Measurements from ENCODE around the gene ASGR2. TPM values are rescaled to one million over a fixed set of nuclear protein-coding genes. Genes with fewer than 3 reads are reported as not detected.

ASGR2 gene
- polyA plus RNA-seq, 2 of the 4 experiments (the other 2 are of a cell fraction), result 0.06 to 0.34 TPM

DNA sequence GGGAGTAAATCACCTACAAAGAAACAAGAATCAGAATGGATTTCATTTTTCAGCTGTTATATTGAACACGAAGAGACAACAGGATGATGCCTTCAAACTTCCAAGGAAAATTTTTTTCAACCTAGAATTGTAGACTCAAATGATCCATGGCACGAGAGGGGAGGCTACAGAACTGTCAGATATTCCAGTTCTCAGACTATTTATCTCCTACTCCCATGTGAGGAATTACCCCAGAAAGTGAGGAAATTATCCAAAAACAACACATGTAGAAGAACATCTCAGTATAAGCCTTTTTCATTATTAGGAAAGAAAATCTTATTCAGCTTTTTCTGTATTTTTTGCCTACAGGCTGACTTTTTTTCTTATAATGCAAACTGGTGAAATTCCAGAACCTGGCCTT lies 5.5 kb upstream of the ASGR2 start:
- ATAC-seq, result no peak
- no peak overlapping the region for H3K27ac ChIP-seq
- H3K4me1 ChIP-seq, result 0 out of 3 replicates have a peak, but pooled peaks cover under 1% of the 10 kb centered on the region
- H3K4me3 ChIP-seq, result no peak overlapping the region
- POLR2A ChIA-PET, result no interaction called here
- no peak overlapping the region for H3K4me2 ChIP-seq
- no peak for FAIRE-seq
- TF ChIP-seq NR3C1 (IDR thresholded peaks at IDR 0.05) (no peak), CEBPB (IDR thresholded peaks at IDR 0.05) (no peak), JUN (IDR thresholded peaks at IDR 0.05) (no peak), SMC3 (IDR thresholded peaks at IDR 0.05) (no peak)
- DNase-seq (ENCODE audit: low read depth in 1 of 2, low spot score in 1 of 2), result no peak
- CTCF ChIA-PET, result interaction anchor here (1.5 to 45.7 kb wide), 3 partner anchors 16 to 68 kb away, joined by 3 to 1477 read pairs (median 91); partner anchors contain the start of genes SLC16A11 and SLC16A13
- no peaks in the 10 kb centered on the region for H3K9me3 ChIP-seq
- 48% methylated on average over 2 of the region's 2 CpGs for WGBS (ENCODE audit: missing lambda C conversion rate)

DNA sequence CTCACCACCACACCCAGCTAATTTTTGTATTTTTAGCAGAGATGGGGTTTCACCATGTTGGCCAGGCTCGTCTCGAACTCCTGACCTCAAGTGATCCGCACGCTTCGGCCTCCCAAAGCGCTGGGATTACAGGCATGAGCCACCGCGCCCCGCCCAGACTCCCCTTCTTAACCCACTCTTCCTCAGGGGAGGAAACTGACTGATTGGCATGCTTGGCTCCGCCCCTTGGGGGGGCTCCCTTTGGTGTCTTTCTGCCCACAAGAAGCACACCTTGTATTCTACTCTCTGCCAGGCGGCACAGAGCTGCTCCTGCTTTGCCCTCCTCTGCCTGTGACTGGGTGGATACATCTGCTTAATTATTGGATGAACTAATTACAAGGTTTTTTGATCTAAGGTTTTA lies 4.7 kb upstream of the ASGR2 start:
- FAIRE-seq (no peak), DNase-seq (ENCODE audit: low read depth in 1 of 2, low spot score in 1 of 2) (no peak), ATAC-seq (no peak)
- Histone ChIP-seq H3K9me3 (no peaks in the 10 kb centered on the region), H3K4me2 (no peak overlapping the region), H3K4me1 (peaks cover 9% of the 10 kb centered on the region; the same call in 2 of the 3 replicates), H3K27ac (no peak overlapping the region), H3K4me3 (no peak overlapping the region)
- TF ChIP-seq, protein P1, sequence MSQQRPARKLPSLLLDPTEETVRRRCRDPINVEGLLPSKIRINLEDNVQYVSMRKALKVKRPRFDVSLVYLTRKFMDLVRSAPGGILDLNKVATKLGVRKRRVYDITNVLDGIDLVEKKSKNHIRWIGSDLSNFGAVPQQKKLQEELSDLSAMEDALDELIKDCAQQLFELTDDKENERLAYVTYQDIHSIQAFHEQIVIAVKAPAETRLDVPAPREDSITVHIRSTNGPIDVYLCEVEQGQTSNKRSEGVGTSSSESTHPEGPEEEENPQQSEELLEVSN (IDR thresholded peaks at IDR 0.05; ENCODE audit: borderline replicate concordance, low read depth), result no peak
- no peak for TF ChIP-seq GATA3 (IDR thresholded peaks at IDR 0.05; ENCODE audit: borderline replicate concordance)
- no peak for TF ChIP-seq POLR2AphosphoS2 (conservative IDR thresholded peaks at IDR 0.05; ENCODE audit: low read length)
- no peak for TF ChIP-seq ZC3H11A (IDR thresholded peaks at IDR 0.05)
- TF ChIP-seq ESRRA (IDR thresholded peaks at IDR 0.05; ENCODE audit: borderline replicate concordance, low read length), result no peak
- TF ChIP-seq EP300 (IDR thresholded peaks at IDR 0.05), result no peak
- no peak for TF ChIP-seq FOXS1 (CRISPR knock-in tag; IDR thresholded peaks at IDR 0.05)
- no peak for TF ChIP-seq MYC (IDR thresholded peaks at IDR 0.05; ENCODE audit: borderline replicate concordance, low read length)
- TF ChIP-seq SMC3 (IDR thresholded peaks at IDR 0.05), result no peak
- TF ChIP-seq, protein P2, sequence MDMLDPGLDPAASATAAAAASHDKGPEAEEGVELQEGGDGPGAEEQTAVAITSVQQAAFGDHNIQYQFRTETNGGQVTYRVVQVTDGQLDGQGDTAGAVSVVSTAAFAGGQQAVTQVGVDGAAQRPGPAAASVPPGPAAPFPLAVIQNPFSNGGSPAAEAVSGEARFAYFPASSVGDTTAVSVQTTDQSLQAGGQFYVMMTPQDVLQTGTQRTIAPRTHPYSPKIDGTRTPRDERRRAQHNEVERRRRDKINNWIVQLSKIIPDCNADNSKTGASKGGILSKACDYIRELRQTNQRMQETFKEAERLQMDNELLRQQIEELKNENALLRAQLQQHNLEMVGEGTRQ (IDR thresholded peaks at IDR 0.05), result no peak
- TF ChIP-seq NR3C1 (IDR thresholded peaks at IDR 0.05), result no peak
- no peak for TF ChIP-seq RAD21 (conservative IDR thresholded peaks at IDR 0.05 in 1 of 2, IDR thresholded peaks at IDR 0.05 in 1 of 2)
- no peak for TF ChIP-seq TP53 (CRISPR knock-in tag; IDR thresholded peaks at IDR 0.05)
- no peak for TF ChIP-seq HDAC2 (IDR thresholded peaks at IDR 0.05)
- ChIA-PET POLR2A (no interaction called here), CTCF (interaction anchor here (1.5 to 45.7 kb wide), 3 partner anchors 16 to 68 kb away, joined by 3 to 1477 read pairs (median 91); partner anchors contain the start of genes SLC16A11 and SLC16A13)
- WGBS (ENCODE audit: missing lambda C conversion rate), result 86% methylated on average over 11 of the region's 11 CpGs

DNA sequence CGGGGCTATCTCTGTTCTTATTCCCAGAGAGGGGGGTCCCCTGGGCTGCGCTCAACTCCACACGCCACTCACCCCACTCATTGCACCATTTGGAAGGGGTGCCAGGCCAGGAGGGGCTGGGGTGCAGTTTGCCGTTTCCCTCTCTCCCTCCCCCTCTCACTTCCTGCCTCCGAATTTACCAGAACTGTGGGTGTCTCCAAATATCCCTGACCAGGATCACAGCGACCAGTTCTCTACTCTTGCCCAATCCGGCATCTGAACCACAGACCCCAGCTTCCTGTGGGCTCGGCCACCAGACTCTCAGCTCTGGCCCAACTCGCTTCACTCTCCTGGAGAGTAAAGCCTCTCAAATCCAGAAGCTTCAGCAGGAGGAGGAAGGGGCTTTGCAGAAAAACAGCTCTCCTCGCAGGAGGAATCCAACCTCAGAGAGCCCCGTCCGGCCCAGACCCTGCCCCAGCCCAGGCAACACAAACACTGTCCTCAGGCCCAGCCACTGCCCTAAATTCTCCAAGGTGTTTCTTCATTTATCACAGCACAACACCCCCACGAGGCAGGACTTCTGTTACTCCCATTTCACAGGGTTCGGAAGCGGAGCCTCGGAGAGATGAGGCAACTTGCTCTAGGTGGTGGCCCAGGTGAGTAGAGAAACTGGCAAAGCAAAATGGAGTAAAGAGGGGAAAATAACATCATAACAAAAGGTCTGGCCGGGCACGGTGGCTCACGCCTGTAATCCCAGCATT lies 423 bp upstream of the ASGR2 start:
- peaks cover 9% of the 10 kb centered on the region; the same call in 2 of the 3 replicates for H3K4me1 ChIP-seq
- peak overlapping the region; percentile 17 to 36; a peak in 2 of 6 replicates for H3K27ac ChIP-seq
- DNase-seq (ENCODE audit: low read depth in 1 of 2, low spot score in 1 of 2), result no peak
- no peak for FAIRE-seq
- H3K9me3 ChIP-seq, result no peaks in the 10 kb centered on the region
- POLR2A ChIA-PET, result no interaction called here
- ATAC-seq, result no peak
- peak overlapping the region; percentile 39; the same call in 2 of the 3 replicates for H3K4me2 ChIP-seq
- H3K4me3 ChIP-seq, result no peak overlapping the region
- CTCF ChIA-PET, result interaction anchor here (0.6 to 45.7 kb wide), 5 partner anchors 11 to 63 kb away, joined by 3 to 1477 read pairs (median 10); partner anchors contain the start of genes SLC16A11 and SLC16A13
- 75% methylated on average over 19 of the region's 19 CpGs for WGBS (ENCODE audit: missing lambda C conversion rate)
- no peak for TF ChIP-seq ZNF302 (CRISPR knock-in tag; IDR thresholded peaks at IDR 0.05)
- TF ChIP-seq HOXB13 (CRISPR knock-in tag; IDR thresholded peaks at IDR 0.05; ENCODE audit: low read depth), result no peak
- TF ChIP-seq CEBPB (IDR thresholded peaks at IDR 0.05), result no peak
- TF ChIP-seq, protein P3, sequence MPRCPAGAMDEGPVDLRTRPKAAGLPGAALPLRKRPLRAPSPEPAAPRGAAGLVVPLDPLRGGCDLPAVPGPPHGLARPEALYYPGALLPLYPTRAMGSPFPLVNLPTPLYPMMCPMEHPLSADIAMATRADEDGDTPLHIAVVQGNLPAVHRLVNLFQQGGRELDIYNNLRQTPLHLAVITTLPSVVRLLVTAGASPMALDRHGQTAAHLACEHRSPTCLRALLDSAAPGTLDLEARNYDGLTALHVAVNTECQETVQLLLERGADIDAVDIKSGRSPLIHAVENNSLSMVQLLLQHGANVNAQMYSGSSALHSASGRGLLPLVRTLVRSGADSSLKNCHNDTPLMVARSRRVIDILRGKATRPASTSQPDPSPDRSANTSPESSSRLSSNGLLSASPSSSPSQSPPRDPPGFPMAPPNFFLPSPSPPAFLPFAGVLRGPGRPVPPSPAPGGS (IDR thresholded peaks at IDR 0.05), result no peak
- no peak for TF ChIP-seq BHLHE40 (IDR thresholded peaks at IDR 0.05; ENCODE audit: low read depth, low read length)
- TF ChIP-seq, protein P1 (IDR thresholded peaks at IDR 0.05; ENCODE audit: borderline replicate concordance, low read depth), result no peak
- TF ChIP-seq, protein P4, sequence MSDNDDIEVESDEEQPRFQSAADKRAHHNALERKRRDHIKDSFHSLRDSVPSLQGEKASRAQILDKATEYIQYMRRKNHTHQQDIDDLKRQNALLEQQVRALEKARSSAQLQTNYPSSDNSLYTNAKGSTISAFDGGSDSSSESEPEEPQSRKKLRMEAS (IDR thresholded peaks at IDR 0.05), result no peak
- TF ChIP-seq ZC3H11A (IDR thresholded peaks at IDR 0.05), result no peak
- no peak for TF ChIP-seq ESRRA (IDR thresholded peaks at IDR 0.05; ENCODE audit: borderline replicate concordance, low read length)
- no peak for TF ChIP-seq JUN (IDR thresholded peaks at IDR 0.05)
- TF ChIP-seq, protein P5, sequence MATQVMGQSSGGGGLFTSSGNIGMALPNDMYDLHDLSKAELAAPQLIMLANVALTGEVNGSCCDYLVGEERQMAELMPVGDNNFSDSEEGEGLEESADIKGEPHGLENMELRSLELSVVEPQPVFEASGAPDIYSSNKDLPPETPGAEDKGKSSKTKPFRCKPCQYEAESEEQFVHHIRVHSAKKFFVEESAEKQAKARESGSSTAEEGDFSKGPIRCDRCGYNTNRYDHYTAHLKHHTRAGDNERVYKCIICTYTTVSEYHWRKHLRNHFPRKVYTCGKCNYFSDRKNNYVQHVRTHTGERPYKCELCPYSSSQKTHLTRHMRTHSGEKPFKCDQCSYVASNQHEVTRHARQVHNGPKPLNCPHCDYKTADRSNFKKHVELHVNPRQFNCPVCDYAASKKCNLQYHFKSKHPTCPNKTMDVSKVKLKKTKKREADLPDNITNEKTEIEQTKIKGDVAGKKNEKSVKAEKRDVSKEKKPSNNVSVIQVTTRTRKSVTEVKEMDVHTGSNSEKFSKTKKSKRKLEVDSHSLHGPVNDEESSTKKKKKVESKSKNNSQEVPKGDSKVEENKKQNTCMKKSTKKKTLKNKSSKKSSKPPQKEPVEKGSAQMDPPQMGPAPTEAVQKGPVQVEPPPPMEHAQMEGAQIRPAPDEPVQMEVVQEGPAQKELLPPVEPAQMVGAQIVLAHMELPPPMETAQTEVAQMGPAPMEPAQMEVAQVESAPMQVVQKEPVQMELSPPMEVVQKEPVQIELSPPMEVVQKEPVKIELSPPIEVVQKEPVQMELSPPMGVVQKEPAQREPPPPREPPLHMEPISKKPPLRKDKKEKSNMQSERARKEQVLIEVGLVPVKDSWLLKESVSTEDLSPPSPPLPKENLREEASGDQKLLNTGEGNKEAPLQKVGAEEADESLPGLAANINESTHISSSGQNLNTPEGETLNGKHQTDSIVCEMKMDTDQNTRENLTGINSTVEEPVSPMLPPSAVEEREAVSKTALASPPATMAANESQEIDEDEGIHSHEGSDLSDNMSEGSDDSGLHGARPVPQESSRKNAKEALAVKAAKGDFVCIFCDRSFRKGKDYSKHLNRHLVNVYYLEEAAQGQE (IDR thresholded peaks at IDR 0.05), result no peak
- no peak for TF ChIP-seq CBX8 (IDR thresholded peaks at IDR 0.05)
- no peak for TF ChIP-seq PHF8 (IDR thresholded peaks at IDR 0.05; ENCODE audit: borderline replicate concordance, low read depth)

Data from A549 (cell line).